Medulla oblongata (tissue), 1 donor: ENCODE results near the gene CYTH2.
A peak's percentile ranks its signal among the peaks of the same experiment; 100 is the strongest.
"Not testable (repeated sequence)": the region's sequence is repeated elsewhere in the genome, so short reads cannot be mapped to it uniquely, and the experiment has no call there.

Source experiments
- DNase-seq: peaks from one replicate; pipeline ENCODE4 v3.0.0-alpha.2; 2015; ENCODE audit errors: extremely low spot score

Gene CYTH2

GRCh38 chr19:48511800-48512503 lies 42.8 kb downstream of the CYTH2 start, which contains the start of gene LMTK3:
Gene LMTK3, minus strand, starts transcription at chr19:48511835. Its CDS starts 259 bp downstream, at chr19:48511576.
- peak; percentile 91 for DNase-seq

GRCh38 chr19:48512504-48513288 lies 43.5 kb downstream of the CYTH2 start:
- DNase-seq, result no peak

DNA sequence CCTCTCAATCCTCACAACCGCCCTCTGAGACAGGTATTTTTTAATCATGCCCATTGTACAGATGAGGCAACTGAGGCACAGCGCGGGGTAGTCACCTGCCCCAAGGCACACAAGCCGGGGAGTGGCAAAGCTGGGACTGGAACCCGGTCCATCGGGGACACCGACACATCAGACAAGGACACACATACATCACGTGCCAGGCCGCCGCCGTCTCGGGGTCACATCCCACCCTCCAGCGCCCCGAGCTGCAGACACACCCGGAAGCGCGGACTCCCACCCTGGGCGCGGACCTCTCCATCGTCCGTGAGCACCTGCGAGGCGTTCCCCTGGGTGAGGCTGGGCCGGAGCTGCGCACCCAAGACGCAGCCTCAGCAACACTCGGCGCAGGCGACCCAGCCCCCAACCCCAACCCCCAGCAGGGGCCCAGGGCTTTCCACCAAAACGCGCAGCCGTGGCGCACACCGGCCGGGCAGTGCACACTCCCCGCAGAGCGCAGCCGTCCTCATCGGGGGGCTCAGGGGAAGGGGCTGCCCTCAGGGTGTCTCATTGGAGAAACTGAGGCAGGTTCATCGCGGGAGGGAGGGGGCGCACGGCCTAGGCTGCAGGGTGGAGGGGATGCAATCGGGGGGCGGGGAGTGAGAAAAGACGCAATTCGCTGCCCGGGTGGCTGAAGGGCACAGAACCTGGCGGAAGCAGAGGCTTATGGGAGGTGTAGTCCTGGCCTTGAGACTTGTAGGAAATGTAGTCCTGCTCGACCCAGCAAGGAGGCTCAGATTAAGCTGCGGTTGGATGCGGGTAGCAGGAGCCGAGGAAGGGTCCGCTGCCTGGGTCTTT lies 44.3 kb downstream of the CYTH2 start:
- DNase-seq, result peak; percentile 86

DNA sequence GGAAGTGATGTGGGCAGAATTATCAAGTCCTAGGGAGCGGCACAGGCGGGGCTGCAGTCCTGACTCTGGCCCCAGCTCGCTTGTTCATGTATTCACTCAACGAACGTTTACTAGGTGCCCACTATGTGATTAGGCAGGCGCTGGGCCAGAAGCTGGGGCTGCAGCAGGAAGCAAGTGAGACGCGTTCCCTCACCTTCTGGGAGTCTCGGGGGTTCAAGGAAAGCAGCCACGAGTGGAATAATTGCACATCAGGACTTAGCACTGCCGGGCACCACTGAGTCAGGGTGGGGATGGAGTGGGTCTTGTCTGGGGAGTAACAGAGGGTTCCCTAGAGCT lies 44.9 kb downstream of the CYTH2 start:
- no peak for DNase-seq

GRCh38 chr19:48516536-48516935 lies 47.4 kb downstream of the CYTH2 start:
- DNase-seq, result no peak

DNA sequence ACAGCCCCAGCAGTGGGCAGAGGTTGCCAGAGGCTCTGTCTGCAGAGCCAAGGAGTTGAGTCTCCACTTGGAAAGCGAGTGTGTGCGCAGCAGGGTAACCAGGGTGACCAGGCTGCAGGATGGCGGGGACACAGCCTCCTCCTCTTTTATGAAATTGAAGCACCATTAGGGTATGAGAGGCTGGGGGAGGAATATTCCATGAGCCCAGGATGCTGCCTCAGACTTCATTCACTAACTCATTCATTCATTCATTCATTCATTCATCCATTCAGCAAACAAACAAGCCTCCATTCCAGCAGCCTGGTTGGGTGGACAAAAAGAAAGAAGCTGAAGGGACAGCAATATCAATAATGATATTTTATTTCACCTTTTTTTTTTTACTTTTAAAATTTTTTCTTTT lies 49.0 kb downstream of the CYTH2 start:
- no peak for DNase-seq

GRCh38 chr19:48519426-48519825 lies 50.3 kb downstream of the CYTH2 start:
- DNase-seq, result not testable (repeated sequence)

- no peak for DNase-seq
These were observed 51.0 kb downstream of the CYTH2 start for GRCh38 chr19:48520134-48520533.

- DNase-seq, result no peak
These were observed 55.1 kb downstream of the CYTH2 start for GRCh38 chr19:48524221-48524620.

DNA sequence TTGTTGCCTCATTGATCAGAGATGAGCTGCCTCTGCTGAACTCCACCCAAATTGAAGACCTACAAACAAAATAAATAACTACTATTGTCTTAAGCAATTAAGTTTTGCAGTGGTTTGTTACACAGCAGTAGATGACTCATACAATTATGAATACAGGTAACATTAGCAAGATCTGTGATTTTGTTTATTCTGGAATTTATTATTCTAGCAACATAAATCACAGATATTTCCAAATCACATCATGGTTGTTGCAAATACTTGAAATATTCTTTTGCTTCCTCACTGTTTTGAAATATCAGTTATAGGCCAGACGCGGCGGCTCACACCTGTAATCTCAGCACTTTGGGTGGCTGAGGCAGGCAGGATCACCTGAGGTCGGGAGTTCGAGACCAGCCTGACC lies 55.6 kb downstream of the CYTH2 start:
- DNase-seq, result no peak

DNA sequence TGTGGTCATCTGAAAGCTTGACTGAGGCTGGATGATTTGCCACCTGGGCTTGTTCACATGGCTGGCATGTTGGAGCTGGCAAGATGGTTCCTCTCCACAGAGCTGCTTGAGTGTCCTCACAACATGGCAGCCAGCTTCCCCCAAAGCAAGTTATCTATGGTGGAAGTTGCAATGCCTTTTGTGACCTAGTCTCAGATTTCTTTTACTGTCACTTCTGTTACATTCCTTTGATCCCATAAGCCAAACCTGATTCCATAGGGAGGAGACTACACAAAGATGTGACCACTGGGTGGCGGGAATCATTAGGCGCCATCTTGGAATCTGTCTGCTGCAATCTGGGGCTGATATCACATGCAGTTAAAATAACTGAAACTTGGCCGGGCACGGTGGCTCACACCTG lies 60.0 kb downstream of the CYTH2 start:
- no peak for DNase-seq

- DNase-seq, result no peak
These were observed 61.0 kb downstream of the CYTH2 start for GRCh38 chr19:48530066-48530720.

DNA sequence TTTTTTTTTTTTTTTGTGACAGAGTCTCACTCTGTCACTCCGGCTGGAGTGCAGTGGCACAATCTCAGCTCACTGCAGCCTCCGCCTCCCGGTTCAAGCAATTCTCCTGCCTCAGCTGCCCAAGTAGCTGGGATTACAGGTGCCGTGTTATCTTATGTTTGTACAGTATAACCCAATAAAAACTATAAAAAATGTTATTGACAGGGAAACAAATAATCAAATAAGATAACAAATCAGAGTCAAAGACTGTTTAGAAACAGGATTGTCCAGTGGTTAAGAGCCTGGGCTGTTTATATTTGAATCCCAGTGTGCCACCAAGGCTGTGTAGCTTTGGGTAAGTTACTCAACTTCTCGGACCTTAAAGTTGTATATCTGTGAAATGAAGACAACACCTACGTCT lies 61.6 kb downstream of the CYTH2 start:
- DNase-seq, result no peak
